Transverse colon (tissue), 4 donors: ENCODE results near the gene TAF15.

Experiments used
- CTCF ChIP-seq, 5 experiments: fragments of 200-600 bp in 3 of 5; fragments of 450-650 bp in 2 of 5; sonication (generic) in 3 of 5; IDR thresholded peaks; 1 replicate in 2 of 5; 2 replicates in 3 of 5; pipeline ENCODE4 v1.5.1; 2016 to 2017; ENCODE audit warnings: antibody characterized with exemption in 5 of 5, inconsistent platforms in 3 of 5, mild to moderate bottlenecking in 2 of 5, moderate library complexity in 1 of 5
- POLR2AphosphoS5 ChIP-seq, 3 donors: sonication (generic); formaldehyde crosslinking; IDR thresholded peaks; one replicate each; pipeline ENCODE4 v1.6.1; 2016; ENCODE audit warnings: antibody characterized with exemption in 3 of 3

DNA sequence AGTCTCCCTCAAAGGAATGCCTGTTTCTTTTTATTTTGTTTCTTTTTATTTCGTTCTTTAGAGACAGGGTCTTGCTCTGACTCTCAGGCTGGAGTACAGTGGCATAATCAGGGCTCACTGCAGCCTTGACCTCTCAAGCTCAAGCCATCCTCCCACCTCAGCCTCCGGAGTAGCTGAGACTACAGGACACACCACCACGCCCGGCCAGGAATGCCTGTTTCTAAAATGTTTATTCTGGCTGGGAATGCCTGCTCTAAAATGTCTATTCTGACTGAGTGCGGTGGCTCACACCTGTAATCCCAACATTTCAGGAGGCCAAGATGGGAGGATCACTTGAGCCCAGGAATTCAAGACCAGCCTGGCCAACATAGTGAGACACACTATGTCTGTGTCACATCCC is 11.4 kb upstream of the TAF15 start:
- TF ChIP-seq CTCF (IDR thresholded peaks at IDR 0.05) (no peak), POLR2AphosphoS5 (IDR thresholded peaks at IDR 0.05) (no peak)
